ENCODE results near the gene OTULINL. TPM values are rescaled to one million over a fixed set of nuclear protein-coding genes. Genes with fewer than 3 reads are reported as not detected.

The OTULINL gene
- total RNA-seq, 1 donor from 2014 or later: 11.4 TPM

DNA sequence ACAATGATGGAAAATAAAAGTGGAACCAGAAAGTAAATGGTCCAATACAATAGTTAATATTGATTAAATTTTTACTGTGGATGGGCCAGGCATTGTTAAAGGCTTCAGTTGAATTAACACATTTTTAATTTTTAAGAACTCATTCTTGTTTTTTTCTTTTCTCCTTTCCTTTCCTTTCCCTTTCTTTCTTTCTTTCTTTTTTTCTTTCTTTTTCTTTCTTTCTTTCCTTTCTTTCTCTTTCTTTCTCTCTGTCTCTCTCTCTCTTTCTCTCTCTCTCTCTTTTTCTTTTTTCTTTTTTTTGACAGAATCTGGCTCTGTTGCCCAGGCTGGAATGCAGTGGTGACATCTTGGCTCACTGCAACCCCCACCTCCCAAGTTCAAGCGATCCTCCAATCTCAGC is 13.3 kb upstream of the OTULINL start:
- Mint-ChIP-seq H3K36me3 (ENCODE audit: low read depth) (no peaks in the 10 kb centered on the region), H3K27me3 (peaks cover 6% of the 10 kb centered on the region), H3K27ac (no peak overlapping the region), H3K4me3 (no peak overlapping the region), H3K9me3 (peaks cover 10% of the 10 kb centered on the region), H3K4me1 (no peaks in the 10 kb centered on the region)
- intact Hi-C loops (cut with micrococcal nuclease): no loop called here
- DNase-seq: no peak

DNA sequence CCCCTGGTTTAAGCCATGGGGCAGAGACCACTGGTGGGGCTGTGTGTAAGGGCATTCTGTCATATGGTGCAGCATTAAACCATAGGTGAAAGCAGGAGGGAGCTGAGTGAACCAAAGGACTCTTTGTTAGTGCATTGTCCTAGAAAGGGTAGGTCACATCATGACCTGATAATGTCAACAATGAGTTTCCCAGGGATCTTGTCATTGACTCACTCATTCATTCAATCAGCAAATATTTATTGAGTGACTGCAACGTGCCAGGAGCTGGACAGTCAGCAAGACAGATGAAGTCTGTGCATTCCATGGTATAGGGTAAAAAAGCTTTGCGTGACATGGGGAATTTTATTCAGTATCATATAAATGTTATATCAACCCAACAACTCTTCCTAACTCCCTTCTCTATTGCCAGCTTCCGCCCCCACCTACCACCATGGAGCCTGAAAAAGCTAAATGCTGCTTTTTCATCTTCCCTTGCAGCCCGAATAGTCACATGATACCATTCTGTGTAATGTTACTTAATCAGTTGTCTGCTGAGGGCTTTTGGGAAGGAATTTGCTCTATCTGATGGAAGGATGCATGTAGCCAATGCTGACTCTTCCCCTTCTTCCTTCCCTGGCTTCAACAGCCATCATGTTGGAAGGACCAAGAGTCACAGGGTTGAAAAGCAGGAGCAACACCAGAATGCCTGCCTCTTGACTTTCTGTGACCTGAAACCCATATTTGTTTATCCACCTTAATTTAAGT is 11.5 kb upstream of the OTULINL start:
- intact Hi-C loops (cut with micrococcal nuclease): no loop called here
- Mint-ChIP-seq H3K4me3 (no peak overlapping the region), H3K27ac (no peak overlapping the region), H3K36me3 (ENCODE audit: low read depth) (no peaks in the 10 kb centered on the region), H3K4me1 (no peaks in the 10 kb centered on the region), H3K9me3 (peaks cover 10% of the 10 kb centered on the region), H3K27me3 (peaks cover 8% of the 10 kb centered on the region)
- no peak for DNase-seq

DNA sequence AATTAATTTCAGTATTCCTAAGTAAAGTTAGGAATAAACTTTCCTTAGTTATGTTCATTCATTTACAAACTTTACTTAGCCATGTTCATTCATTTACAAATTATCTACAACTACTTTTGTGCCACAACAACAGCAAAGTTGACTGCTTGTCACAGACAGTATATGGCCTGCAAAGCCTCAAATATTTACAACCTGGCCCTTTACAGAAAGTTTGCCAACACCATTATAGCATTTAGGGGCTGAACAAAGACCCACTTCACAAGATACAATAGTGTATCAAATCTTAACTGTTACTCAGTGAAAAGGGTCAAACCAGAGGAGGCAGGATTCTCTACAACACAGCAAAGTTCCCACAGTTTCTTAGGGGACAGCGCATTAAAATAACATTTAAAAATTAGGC is 9.7 kb upstream of the OTULINL start:
- H3K27me3 Mint-ChIP-seq: peaks cover 8% of the 10 kb centered on the region
- intact Hi-C loops (cut with micrococcal nuclease): no loop called here
- peaks cover 7% of the 10 kb centered on the region for H3K9me3 Mint-ChIP-seq
- H3K4me1 Mint-ChIP-seq: no peaks in the 10 kb centered on the region
- H3K4me3 Mint-ChIP-seq: no peak overlapping the region
- no peaks in the 10 kb centered on the region for H3K36me3 Mint-ChIP-seq (ENCODE audit: low read depth)
- DNase-seq: no peak
- H3K27ac Mint-ChIP-seq: no peak overlapping the region

DNA sequence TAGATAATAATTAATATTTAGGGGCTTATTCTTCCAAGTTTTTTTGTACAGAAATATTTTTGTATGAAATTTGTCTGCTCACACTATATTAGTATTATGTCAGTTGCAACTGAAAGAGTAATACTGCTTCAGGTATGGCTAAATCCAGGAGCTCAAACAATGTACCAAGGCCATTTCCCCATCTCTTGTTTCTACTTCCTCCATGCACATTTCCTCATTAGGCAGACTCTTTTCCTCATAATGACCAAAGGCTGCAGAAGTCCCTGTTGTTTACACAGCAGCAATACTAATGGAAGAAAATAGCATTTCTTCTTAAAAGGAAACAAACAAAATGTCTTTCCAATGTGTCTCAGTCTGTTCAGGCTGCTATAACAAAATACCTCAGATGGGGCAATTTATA is 9.2 kb upstream of the OTULINL start:
- H3K4me1 Mint-ChIP-seq: no peaks in the 10 kb centered on the region
- H3K36me3 Mint-ChIP-seq (ENCODE audit: low read depth): no peaks in the 10 kb centered on the region
- H3K27ac Mint-ChIP-seq: no peak overlapping the region
- intact Hi-C loops (cut with micrococcal nuclease): no loop called here
- no peak for DNase-seq
- peaks cover 8% of the 10 kb centered on the region for H3K27me3 Mint-ChIP-seq
- peaks cover 4% of the 10 kb centered on the region for H3K9me3 Mint-ChIP-seq
- H3K4me3 Mint-ChIP-seq: no peak overlapping the region

DNA sequence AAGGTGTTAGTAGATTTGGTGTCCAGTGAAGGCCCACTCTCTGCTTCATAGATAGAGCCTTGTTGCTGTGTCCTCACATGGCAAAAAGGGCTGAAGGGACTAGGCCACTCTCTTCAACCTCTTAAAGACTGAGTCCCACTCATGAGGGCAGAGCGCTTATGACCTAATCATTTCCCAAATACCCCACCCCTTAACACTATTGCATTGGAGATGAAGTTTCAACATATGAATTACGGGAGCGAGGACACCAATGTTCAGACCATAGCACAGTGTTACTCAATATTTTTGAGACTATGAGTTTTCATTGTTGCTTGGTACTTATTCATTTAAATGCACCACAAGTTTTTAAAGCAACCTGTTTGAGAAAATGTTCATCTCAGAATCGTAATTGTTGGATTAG is 8.8 kb upstream of the OTULINL start:
- Mint-ChIP-seq H3K9me3 (peaks cover 4% of the 10 kb centered on the region), H3K36me3 (ENCODE audit: low read depth) (no peaks in the 10 kb centered on the region), H3K27me3 (peaks cover 8% of the 10 kb centered on the region), H3K27ac (no peak overlapping the region), H3K4me1 (no peaks in the 10 kb centered on the region), H3K4me3 (no peak overlapping the region)
- intact Hi-C loops (cut with micrococcal nuclease): no loop called here
- no peak for DNase-seq

DNA sequence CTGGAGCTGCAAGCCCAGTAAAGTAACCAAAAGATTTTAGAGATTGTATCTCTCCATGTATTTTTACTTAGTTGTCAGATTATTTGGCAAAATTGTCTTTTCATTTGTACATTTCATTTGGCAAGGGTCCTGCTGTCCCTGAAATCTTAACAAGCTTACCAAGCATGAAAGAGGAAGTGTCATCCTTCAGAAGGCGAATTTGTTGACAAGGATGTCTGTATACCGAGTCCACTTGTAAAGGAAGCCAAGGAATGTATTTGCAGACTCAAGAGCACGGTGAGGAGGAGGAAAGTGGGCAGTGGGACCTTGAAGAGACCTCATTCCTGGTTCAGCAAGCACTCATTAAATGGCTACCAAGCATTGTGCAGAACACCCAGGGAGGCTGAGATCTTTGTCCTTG is 7.5 kb upstream of the OTULINL start:
- H3K9me3 Mint-ChIP-seq: peaks cover 4% of the 10 kb centered on the region
- peaks cover 11% of the 10 kb centered on the region for H3K27me3 Mint-ChIP-seq
- H3K4me3 Mint-ChIP-seq: no peak overlapping the region
- intact Hi-C loops (cut with micrococcal nuclease): no loop called here
- no peak for DNase-seq
- H3K27ac Mint-ChIP-seq: no peak overlapping the region
- H3K36me3 Mint-ChIP-seq (ENCODE audit: low read depth): no peaks in the 10 kb centered on the region
- H3K4me1 Mint-ChIP-seq: no peaks in the 10 kb centered on the region

DNA sequence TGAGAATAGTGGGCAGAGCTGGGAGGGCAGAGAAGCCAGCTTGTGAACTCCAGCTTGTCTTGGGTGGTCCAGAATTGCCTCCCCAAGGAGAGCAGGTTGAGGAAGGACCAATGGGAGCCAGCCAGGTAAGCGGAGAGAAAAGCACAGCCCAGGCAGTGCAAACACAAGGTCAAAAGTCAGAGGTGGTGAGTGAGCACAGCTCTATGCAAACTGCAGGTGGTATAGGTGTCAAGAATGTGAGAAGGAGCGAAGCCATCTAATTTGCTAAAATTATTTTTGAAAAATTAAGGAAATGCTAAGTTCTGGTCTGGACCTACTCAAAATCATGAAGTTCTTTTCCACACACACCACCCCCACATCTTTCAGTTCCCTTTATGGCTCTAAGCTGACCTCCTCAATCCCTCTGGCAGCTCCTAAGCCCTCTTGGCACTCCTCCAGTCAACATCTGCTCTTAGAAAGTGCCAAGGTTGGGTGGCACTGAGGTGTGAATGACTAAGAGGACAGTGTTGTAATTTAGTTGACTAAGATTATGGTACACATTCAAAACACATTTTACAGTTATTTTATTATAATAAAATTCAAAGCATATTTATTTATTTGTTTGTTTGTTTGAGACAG is 6.6 kb upstream of the OTULINL start:
- DNase-seq: no peak
- H3K9me3 Mint-ChIP-seq: peaks cover 4% of the 10 kb centered on the region
- intact Hi-C loops (cut with micrococcal nuclease): no loop called here
- no peak overlapping the region for H3K4me3 Mint-ChIP-seq
- no peak overlapping the region for H3K27ac Mint-ChIP-seq
- H3K27me3 Mint-ChIP-seq: peaks cover 11% of the 10 kb centered on the region
- no peaks in the 10 kb centered on the region for H3K36me3 Mint-ChIP-seq (ENCODE audit: low read depth)
- no peaks in the 10 kb centered on the region for H3K4me1 Mint-ChIP-seq

DNA sequence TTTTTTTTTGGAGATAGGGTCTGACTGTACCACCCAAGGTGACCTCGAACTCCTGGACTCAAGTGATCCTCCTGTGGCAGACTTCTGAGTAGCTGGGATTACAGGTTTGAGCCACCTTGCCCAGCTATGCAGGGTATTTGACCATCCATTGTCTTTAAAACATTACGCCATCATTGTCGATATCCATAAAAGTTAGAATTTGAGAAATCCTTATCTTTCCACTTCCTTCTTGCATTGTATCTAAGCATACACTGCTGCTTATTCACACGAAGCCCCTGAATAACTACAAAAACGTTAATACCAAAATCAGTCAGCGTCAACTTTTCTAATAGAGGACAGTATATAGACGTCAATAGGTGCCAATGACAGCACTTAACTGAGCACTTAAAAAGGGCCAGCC is 5.4 kb upstream of the OTULINL start:
- Mint-ChIP-seq H3K27ac (no peak overlapping the region), H3K4me1 (peaks cover 3% of the 10 kb centered on the region), H3K4me3 (no peak overlapping the region), H3K9me3 (no peaks in the 10 kb centered on the region), H3K27me3 (peaks cover 19% of the 10 kb centered on the region), H3K36me3 (ENCODE audit: low read depth) (no peaks in the 10 kb centered on the region)
- DNase-seq: no peak
- intact Hi-C loops (cut with micrococcal nuclease): no loop called here

DNA sequence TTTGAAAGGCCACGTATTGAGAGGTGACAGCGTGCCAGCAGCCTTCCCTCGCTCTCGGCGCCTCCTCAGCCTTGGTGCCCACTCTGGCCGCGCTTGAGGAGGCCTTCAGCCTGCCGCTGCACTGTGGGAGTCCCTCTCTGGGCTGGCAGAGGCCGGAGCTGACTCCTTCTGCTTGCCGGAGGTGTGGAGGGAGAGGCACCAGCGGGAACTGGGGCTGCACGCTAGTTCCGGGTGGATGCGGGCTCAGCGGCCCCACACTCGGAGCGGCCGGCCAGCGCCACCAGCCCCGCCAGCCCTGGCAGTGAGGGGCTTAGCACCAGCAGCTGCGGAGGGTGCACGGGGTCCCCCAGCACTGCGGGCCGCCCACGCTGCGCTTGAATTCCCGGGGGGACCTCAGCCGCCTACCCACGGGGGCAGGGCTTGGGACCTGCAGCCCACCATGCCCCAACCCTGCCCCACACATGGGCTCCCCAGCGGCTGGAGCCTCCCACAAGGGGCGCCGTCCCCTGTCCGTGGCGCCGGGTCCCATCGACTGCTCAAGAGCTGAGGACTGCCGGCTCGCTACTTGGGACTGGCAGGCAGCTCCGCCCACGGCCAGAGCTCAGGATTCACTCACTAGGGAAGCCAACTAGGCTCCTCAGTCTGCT is 4.4 kb upstream of the OTULINL start:
- DNase-seq: no peak
- Mint-ChIP-seq H3K4me1 (peaks cover 4% of the 10 kb centered on the region), H3K9me3 (no peaks in the 10 kb centered on the region), H3K27me3 (peaks cover 19% of the 10 kb centered on the region), H3K27ac (no peak overlapping the region), H3K4me3 (no peak overlapping the region), H3K36me3 (ENCODE audit: low read depth) (no peaks in the 10 kb centered on the region)
- intact Hi-C loops (cut with micrococcal nuclease): no loop called here

DNA sequence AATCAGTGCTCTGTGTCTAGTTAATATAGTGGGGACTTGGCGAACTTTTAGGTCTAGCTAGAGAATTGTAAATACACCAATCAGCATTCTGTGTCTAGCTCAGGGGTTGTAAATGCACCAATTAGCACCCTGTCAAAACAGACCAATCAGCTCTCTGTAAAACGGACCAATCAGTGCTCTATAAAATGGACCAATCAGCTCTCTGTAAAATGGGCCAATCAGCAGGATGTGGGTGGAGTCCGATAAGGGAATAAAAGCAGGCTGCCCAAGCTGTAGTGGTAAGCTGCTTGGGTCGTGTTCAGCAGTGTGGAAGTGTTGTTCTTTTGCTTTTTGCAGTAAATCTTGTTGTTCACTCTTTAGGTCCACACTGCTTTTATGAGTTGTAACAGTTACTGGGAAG is 3.6 kb upstream of the OTULINL start:
- H3K36me3 Mint-ChIP-seq (ENCODE audit: low read depth): no peaks in the 10 kb centered on the region
- peak; percentile 63 for DNase-seq
- intact Hi-C loops (cut with micrococcal nuclease): no loop called here
- no peak overlapping the region for H3K27ac Mint-ChIP-seq
- H3K9me3 Mint-ChIP-seq: no peaks in the 10 kb centered on the region
- peaks cover 10% of the 10 kb centered on the region for H3K4me1 Mint-ChIP-seq
- H3K4me3 Mint-ChIP-seq: no peak overlapping the region
- H3K27me3 Mint-ChIP-seq: peaks cover 19% of the 10 kb centered on the region

DNA sequence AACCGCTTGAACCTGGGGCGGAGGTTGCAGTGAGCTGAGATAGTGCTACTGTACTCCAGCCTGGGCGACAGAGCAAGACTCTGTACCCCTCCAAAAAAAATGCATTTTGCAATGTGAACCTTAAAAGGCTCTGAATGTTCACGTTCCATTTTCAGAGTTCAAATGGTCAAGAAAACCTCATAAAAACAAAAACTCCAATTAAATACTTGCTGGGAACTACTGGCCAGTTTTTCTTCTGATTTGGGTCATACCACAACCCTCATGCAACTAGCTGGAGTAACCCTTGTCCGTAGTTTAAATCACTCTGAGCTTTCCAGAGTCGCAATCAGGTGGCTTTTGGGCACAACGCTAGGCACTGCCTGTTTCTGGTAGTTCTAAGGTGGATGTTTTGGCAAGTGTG is 2.3 kb upstream of the OTULINL start:
- Mint-ChIP-seq H3K27me3 (peaks cover 19% of the 10 kb centered on the region), H3K9me3 (no peaks in the 10 kb centered on the region), H3K4me3 (no peak overlapping the region), H3K36me3 (ENCODE audit: low read depth) (peaks cover 3% of the 10 kb centered on the region), H3K27ac (no peak overlapping the region), H3K4me1 (peaks cover 19% of the 10 kb centered on the region)
- DNase-seq: no peak
- intact Hi-C loops (cut with micrococcal nuclease): no loop called here

DNA sequence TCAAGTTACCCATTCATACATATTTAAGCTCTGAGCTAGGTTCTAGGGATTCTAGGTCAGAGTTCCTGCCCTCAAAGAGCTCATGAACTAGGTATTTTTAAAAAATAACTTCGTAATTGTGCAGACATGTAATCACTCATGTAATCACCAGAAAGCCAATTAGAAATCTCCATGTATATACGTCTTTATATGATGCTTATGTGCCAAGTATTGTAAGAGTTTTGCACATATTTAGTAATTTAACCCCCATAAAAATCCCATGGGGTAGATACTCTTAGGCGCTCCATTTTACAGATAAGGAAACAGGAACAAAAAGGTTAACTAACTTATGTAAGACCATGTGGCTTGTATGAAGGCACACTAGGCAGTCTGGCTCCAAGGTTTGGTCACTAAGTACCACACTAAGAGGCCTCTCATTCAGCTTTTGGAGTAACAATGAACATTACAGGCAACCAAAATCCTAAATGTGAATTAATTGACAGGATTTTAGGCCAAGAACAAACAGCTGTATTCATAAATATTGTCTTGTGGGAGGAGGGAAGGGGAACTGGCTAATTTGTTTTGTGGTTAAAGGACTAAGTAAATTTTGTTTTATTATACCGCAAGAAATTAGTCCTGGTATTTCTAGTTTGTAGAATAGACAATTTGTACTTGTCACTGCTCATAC is 1.7 kb upstream of the OTULINL start:
- H3K36me3 Mint-ChIP-seq (ENCODE audit: low read depth): peaks cover 8% of the 10 kb centered on the region
- H3K9me3 Mint-ChIP-seq: no peaks in the 10 kb centered on the region
- intact Hi-C loops (cut with micrococcal nuclease): loop anchor here (5.0 to 10.0 kb wide), 2 partner anchors 213 to 295 kb away; partner anchors contain the start of gene ANKH
- H3K27ac Mint-ChIP-seq: no peak overlapping the region
- no peak for DNase-seq
- H3K4me3 Mint-ChIP-seq: no peak overlapping the region
- peaks cover 24% of the 10 kb centered on the region for H3K4me1 Mint-ChIP-seq
- H3K27me3 Mint-ChIP-seq: peaks cover 17% of the 10 kb centered on the region

DNA sequence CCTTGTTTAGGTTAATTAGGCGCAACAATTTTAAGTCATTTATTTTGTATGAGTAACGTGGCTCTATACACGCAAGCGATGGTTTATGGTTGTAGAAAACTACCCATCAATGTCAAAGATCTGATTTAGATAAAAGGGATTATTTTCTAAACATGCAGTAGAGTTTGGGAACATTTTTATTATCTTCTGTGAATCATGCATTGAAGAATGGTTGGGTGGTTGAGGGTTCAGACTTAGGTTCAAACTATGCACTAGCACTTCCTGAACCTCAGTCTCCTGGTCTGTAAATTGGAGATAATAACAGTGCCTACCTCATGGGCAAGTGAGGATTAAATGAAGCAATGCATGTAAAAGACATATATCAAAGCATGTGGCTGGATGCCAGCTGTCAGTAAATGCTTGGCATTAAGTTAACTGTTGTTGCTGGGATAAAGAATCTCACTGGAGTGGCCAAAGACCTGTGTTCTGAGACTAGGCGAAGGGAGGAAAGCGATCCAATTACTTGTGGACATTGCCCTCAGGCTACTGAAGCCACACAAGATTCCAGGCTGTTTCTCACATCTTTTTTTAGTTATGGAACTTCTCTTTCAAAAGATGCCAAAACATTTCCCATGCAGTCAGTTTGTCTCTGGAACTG is 1.1 kb upstream of the OTULINL start:
- DNase-seq: no peak
- H3K36me3 Mint-ChIP-seq (ENCODE audit: low read depth): peaks cover 8% of the 10 kb centered on the region
- intact Hi-C loops (cut with micrococcal nuclease): loop anchor here (1.0 to 10.0 kb wide), 3 partner anchors 84 to 294 kb away; partner anchors contain the start of genes ANKH and OTULIN
- peaks cover 28% of the 10 kb centered on the region for H3K4me1 Mint-ChIP-seq
- no peaks in the 10 kb centered on the region for H3K9me3 Mint-ChIP-seq
- peaks cover 16% of the 10 kb centered on the region for H3K27me3 Mint-ChIP-seq
- H3K4me3 Mint-ChIP-seq: peak overlapping the region; percentile 73
- no peak overlapping the region for H3K27ac Mint-ChIP-seq

All from activated CD4-positive, alpha-beta T cell treated with anti-CD3 and anti-CD28 coated beads, Interleukin-2, amount 10 ng/mL, durations not matched to agents 24 days and 14 days (primary cell).